ENCODE data around the gene VPS8.
A peak's percentile ranks its signal among the peaks of the same experiment; 100 is the strongest.

The VPS8 gene

GRCh38 chr3:185057829-185058228 is 245.9 kb downstream of the VPS8 start:
- no peak for DNase-seq (ENCODE audit: low spot score)

GRCh38 chr3:185058796-185059195 is 246.8 kb downstream of the VPS8 start:
- DNase-seq (ENCODE audit: low spot score): no peak

DNA sequence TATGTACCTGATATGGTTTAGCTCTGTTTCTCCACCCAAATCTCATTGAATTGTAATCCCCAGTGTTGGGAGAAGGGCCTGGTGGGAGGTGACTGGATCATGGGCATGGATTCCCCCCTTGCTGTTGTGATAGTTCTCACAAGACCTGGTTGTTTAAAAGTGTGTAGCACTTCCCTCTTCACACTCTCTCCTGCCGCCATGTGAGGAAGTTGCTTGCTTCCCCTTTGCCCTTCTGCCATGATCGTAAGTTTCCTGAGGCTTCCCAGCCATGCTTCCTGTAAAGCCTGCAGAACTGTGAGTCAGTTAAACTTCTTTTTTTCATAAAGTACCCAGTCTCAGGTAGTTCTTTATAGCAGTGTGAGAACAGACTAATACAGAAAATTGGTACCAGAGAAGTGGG is 247.8 kb downstream of the VPS8 start:
- no peak for DNase-seq (ENCODE audit: low spot score)

DNA sequence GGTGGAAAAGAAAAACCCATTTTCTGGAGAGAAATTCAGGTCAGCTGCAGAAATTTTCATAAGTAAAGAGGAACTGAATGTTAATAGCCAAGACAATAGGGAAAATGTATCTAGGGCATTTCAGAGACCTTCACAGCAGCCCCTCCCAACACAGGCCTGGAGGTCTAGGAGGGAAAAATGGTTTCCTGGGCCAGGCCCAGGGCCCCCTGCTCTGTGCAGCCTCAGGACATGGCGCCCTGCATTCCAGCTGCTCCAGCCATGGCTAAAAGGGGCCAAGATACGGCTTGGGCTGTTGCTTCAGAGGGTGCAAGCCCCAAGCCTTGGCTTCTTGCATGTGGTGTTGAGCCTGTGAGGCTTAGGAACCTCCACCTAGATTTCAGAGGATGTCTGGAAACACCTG is 248.7 kb downstream of the VPS8 start:
- no peak for DNase-seq (ENCODE audit: low spot score)

GRCh38 chr3:185062191-185062590 is 250.2 kb downstream of the VPS8 start:
- DNase-seq (ENCODE audit: low spot score): no peak

DNA sequence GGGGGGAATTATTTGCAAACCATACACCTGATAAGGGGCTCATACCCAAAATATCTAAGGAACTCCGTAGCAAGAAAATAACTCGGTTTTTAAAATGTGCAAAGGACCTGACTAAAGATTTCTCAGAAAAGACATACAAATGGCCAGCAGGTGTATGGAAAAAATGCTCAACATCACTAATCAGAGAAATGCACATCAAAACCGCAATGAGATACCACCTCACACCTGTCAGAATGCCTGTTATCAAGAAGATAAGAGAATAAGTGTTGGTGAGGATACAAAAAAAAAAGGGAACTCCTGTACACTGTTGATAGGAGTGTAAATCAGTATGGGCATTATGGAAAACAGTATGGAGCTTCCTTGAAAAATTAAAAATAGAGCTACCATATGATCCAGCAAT is 251.5 kb downstream of the VPS8 start:
- DNase-seq (ENCODE audit: low spot score): no peak

DNA sequence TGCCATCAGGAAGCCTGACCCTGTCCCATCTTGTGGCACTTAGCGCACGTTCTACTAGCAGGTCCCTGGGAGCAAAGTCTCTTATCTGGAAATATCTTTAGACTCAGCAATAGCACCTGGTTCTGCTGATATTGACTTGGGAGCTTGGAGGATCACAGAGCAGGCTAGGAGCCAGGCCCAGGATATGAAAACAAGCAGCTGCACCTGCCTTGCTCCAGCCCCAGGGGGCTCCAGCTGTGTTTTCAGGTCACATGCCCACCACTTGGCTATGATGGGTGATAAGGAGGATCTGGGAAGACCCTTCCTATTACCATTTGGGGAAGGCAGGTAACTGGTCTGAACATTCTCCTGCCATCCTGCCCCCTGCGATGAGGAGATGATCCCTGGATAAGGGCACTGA is 253.1 kb downstream of the VPS8 start:
- no peak for DNase-seq (ENCODE audit: low spot score)

DNA sequence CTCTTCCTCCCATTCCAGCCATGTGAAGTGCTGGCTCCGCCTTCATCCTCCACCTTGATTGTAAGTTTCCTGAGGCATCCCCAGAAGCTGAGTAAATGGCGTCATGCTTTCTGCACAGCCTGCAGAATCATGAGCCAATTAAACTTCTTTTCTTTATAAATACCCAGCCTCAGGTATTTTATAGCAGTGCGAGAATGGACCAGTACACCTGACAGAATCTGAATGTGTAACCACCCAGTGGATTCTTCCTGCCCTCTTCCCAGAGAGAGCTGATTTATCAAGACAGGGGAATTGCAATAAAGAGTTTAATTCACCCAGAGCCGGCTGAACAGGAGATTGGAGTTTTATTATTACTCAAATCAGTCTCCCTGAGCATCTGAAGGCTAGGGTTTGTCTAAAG is 254.3 kb downstream of the VPS8 start:
- no peak for DNase-seq (ENCODE audit: low spot score)

- DNase-seq (ENCODE audit: low spot score): no peak
These were observed 255.2 kb downstream of the VPS8 start for GRCh38 chr3:185067173-185067572.

GRCh38 chr3:185069037-185070030 is 257.4 kb downstream of the VPS8 start:
- DNase-seq (ENCODE audit: low spot score): peak; percentile 73

DNA sequence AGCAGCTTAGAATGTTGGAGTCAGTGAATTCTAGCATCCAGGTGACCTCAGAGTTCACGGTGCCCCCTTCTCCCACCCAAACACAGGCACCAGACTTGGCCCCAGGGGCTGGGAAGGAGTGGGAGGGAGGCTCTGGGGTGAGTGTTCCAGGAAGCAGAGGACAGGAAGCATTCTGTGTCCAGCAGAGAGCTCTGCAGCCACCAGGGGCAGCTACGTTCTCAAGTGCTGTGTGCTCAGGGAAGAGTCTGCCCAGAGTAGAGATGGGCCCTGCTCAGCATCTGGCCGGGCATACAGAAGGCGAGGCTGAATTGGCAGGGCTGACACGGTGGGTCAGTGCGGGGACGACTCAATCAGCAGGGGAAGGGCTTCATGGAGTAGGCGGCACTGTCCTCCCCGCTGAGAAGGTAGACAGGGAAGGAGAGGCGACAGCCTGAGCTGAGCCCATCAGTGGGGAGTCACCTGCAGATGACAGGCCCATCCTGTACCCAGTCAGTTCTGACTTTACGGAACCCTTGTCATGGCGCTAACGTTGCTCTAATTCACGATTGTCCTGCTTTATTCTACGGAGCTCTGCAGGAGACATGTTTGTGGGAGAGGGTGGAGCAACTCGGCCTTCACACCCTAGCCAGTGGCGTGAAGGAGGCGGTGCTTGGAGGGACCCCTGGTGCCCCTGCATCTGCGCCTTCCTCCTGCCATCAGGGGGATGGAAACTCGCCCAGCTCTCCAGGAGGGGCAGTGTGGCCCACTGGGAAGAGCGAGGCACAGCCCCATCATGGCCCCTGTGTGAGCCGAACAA is 258.7 kb downstream of the VPS8 start:
- DNase-seq (ENCODE audit: low spot score): peak; percentile 71

DNA sequence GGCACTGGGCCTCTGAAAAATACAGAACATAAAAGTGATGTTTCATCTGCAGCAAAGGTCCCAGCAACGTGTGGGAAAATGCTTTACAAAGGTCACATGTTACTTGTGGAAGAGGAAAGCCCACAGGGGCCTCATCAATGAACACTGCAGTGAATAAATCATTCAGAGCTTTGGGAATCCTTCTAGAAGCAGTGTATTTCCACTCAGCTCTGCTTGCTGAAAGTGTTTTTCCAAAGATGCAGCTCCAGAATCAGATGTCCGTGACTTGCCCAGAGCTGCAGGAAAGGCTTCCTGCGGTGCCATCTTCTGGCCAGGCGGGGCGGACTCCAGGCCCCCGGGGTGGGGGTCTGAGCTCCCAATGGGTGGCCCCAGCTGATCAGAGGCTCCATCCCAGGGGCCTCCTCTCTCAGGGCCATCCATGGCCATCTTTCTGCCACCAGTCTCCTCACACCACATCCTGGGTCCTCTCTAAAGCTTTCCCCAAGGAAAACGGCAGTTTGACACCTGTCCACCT is 259.4 kb downstream of the VPS8 start:
- DNase-seq (ENCODE audit: low spot score): no peak

DNA sequence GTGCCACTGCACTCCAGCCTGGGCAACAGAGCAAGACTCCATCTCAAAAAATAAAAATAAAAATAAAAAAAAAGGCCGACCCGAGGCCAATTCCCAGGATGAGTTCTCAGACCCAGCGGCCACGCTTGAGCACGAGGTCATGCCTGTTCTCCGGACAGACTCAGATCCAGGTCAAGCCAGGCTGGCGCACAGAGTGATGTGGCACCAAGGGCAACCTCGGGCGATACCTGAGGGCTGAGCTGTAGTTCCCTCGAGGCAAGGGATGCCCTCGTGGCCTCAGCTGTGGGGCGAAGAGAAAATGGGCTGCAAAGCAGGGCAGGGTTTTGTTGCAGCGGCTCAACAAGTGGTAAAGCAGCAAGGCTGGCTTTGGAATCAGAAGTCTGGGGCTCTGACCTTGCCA is 263.6 kb downstream of the VPS8 start:
- no peak for DNase-seq (ENCODE audit: low spot score)

DNA sequence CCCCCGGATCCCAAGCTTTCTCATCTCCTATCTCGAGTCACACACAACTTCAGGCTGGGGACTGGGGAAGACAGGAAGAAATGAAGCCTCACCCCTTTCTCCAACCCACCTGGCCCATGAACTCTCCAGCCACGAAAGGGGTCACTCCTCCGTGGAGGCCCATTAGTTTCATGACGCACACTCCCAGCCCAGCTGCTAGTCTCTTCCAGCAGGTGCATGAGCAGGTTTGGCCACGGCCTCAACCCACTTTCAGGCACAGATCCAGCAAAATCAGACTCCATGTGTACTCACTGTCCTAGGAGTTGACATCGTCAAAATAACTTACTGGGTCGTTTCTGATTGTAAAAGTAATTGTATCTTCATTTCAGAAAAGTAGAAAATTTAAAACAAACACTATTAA is 264.3 kb downstream of the VPS8 start:
- no peak for DNase-seq (ENCODE audit: low spot score)

GRCh38 chr3:185079625-185080024 is 267.7 kb downstream of the VPS8 start:
- DNase-seq (ENCODE audit: low spot score): no peak

- no peak for DNase-seq (ENCODE audit: low spot score)
These were observed 269.6 kb downstream of the VPS8 start for GRCh38 chr3:185081521-185081920.

GRCh38 chr3:185082149-185082548 is 270.2 kb downstream of the VPS8 start:
- no peak for DNase-seq (ENCODE audit: low spot score)

DNA sequence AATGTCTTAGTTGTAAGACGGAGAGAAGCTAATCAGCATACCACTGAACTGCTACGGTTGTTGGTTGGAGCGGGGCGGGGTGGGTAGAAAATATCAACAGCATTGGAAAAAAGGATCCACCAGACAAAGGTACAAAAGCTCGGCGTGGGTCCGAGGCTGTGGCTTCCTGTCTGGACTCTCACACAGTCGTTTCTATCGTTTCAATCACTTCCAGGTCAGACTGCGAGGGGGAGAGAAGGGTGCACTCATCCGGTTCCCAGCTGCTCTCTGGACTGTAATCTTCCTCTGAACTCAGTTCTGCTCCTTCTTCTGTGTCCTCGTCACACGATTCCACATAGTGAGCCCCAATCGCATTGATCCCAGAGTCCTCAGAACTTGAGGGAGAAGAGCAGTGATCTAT is 270.9 kb downstream of the VPS8 start:
- no peak for DNase-seq (ENCODE audit: low spot score)

- no peak for DNase-seq (ENCODE audit: low spot score)
These were observed 272.4 kb downstream of the VPS8 start for GRCh38 chr3:185084402-185084801.

DNA sequence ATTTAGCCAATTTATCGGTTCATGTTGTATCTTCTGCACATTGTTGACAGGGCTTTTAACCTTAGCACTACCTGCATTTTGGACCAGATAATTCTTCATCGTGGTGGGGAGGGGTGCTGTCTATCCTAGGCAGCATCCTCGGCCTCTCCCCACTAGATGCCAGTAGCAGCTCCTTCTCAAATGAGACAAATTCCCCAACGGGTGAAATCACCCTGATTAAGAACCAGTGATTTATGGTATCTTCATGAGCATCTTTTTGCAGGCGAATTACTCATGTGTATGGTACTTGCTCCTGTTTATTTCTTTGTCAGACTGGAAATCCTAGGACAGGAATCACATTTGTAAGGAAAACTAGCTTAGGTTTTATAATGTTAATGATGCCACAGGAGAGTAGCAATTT is 272.9 kb downstream of the VPS8 start:
- DNase-seq (ENCODE audit: low spot score): no peak

GRCh38 chr3:185087419-185087818 is 275.5 kb downstream of the VPS8 start:
- no peak for DNase-seq (ENCODE audit: low spot score)

- no peak for DNase-seq (ENCODE audit: low spot score)
These were observed 277.4 kb downstream of the VPS8 start for GRCh38 chr3:185089343-185089742.

- DNase-seq (ENCODE audit: low spot score): no peak
These were observed 277.8 kb downstream of the VPS8 start for GRCh38 chr3:185089751-185090150.

All from iPS-NIHi11 (cell line).